Measurements from ENCODE around the gene SETSIP.
"Not testable (repeated sequence)": the region's sequence is repeated elsewhere in the genome, so short reads cannot be mapped to it uniquely, and the experiment has no call there.

Gene SETSIP, protein sequence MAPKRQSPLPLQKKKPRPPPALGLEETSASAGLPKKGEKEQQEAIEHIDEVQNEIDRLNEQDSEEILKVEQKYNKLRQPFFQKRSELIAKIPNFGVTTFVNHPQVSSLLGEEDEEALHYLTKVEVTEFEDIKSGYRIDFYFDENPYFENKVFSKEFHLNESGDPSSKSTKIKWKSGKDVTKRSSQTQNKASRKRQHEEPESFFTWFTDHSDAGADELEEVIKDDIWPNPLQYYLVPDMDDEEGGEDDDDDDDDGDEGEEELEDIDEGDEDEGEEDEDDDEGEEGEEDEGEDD

DNA sequence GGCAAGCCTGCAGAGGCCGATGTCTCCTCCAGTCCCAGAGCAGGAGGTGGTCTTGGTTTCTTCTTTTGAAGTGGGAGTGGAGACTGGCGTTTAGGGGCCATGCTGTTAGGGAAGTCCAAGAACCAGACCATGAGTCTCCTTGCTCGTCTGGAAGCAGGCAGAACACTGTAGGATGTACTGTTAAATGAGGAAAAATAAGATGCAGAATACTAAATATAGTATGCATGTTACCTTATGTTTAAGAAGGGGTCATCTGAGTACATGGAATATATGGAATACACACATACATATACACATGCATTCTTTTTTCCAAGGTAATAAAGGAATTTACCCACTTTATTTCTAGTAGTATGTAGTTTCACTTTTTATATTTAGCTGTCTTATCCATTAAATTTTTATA, at the start of gene SETSIP:
TSS of gene SETSIP (minus strand) at position 101 of the 400 bp plus-strand sequence. CDS start at position 101, 0 bp downstream.
- no peak for DNase-seq (ENCODE audit: low read depth)

DNA sequence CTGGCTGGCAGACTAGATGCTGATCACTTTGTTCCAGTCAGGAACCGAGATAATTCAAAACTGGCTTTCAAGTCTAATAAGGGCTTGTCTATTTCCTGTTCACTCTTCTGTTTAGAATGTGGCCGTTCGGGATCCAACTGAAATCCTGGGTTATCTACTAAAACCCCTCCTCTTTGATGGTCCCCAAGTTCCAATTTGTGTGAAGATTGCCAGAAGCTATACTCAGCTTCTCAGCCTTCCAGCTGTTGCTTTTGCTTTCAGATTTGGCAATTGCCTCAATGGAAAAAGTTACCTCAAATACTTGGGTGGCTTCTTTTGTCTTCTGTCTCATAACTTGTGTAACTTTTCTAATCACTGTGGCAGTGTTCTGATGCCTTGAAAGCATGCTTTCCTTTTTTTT, 48.7 kb upstream of the SETSIP start:
- DNase-seq (ENCODE audit: low read depth), result no peak

- no peak for DNase-seq (ENCODE audit: low read depth)
Measured at GRCh38 chr1:92118826-92119225, 43.6 kb upstream of the SETSIP start.

DNA sequence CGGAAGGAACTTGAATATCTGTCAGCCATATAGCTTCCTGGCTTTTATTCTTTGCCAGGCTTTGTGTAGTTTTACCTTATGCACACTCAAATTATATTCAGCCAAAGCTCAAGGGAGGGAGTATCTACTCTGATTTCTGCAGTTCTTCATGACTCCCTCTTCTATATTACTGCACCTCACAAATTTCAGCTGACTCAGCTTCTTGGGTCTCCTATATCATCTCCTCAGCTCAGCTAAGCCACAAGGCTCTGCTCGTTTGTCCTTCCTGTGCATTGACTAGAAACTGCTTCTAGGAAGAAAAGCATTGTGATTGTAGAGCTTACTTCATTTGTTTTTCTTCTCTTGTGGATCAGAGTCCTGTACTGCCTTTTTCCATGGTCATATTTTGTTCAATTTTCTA, 42.3 kb upstream of the SETSIP start:
- DNase-seq (ENCODE audit: low read depth), result no peak

GRCh38 chr1:92108631-92109030, 33.4 kb upstream of the SETSIP start:
- no peak for DNase-seq (ENCODE audit: low read depth)

DNA sequence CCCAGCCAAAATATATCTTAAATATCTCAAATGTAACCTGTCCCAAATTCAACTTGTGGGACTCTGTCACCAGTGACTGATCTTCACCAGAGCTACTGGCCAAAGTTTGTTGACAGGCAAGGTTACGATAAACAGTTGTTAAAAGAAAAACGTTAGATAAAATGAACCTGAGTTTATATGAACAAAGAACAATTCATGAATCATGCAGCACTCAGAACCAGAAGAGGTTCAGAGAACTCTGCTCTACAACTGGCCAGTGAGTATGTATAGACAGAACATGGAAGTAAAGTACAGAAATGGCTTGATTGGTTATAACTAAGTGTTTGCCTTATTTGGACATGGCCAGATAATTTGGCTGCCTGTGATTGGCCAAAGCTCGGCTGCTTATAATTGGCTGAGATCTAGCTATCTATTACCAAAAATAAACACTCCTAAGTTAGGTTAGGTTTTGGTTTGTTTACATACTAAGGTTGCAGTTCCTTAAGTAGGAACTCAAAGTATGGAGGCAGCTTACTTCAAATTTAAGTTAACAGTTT, 30.4 kb upstream of the SETSIP start:
- DNase-seq (ENCODE audit: low read depth), result no peak

- no peak for DNase-seq (ENCODE audit: low read depth)
Measured at GRCh38 chr1:92096317-92096716, 21.1 kb upstream of the SETSIP start.

GRCh38 chr1:92095874-92096273, 20.7 kb upstream of the SETSIP start:
- no peak for DNase-seq (ENCODE audit: low read depth)

- DNase-seq (ENCODE audit: low read depth), result no peak
Measured at GRCh38 chr1:92094595-92094994, 19.4 kb upstream of the SETSIP start.

DNA sequence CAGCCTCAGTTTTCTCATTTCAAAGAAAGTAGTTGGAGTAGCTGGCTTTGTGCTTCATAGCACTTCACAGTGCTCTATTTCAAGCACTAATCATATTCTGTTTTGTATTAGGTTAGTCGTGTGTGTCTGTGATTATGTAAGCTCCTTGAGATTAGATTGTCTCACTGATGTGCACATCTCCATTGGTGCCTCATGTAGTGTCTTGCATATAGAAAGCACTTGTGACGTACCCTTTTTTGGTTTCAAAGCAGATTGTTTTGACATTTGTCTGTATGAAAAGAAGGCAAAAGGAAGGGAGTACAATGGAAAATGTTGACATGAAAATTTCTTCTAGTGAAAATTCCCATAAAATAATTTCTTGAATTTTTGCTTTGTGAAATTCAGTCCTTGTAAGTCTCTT, 18.9 kb upstream of the SETSIP start:
- DNase-seq (ENCODE audit: low read depth), result no peak

- DNase-seq (ENCODE audit: low read depth), result no peak
Measured at GRCh38 chr1:92091625-92092024, 16.4 kb upstream of the SETSIP start.

DNA sequence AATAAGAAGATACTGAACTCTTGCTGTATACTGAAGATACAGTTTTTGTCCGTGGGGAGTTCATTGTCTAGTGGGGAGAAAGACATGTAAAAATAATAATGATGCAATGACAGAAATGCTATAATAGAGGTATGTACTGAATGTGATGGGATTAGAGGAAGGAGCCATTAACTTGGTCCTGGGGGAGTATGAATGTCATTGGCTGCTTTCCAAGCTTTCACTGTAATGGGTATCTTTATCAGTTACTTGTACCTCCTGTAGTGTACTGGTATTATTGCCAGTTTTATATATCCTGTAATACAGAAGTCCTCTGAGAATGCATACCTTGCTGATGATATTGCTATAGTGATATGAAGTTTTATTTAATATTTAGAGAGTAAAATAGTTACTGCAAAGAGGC, 12.3 kb upstream of the SETSIP start:
- no peak for DNase-seq (ENCODE audit: low read depth)

GRCh38 chr1:92085727-92086126, 10.5 kb upstream of the SETSIP start:
- DNase-seq (ENCODE audit: low read depth), result no peak

- DNase-seq (ENCODE audit: low read depth), result no peak
Measured at GRCh38 chr1:92084651-92085050, 9.4 kb upstream of the SETSIP start.

DNA sequence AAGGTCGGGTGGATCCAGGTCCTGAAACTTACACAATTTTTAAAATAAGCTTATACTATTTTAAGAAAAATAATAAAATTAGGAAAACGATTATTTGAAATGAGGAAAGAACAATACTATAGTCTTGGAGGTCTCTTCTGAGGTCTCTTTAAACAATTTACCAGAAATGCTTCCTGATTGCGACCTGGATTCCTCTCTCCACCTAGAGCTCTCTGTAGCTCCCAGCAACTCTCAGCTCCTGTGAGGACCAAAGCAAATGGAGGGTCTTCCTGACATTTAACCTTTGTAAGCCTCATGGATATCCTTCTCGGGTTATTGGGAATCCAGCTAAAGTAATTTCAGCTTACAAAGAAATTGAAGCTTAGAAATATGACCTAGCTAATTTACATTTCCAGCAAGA, 5.8 kb upstream of the SETSIP start:
- no peak for DNase-seq (ENCODE audit: low read depth)

DNA sequence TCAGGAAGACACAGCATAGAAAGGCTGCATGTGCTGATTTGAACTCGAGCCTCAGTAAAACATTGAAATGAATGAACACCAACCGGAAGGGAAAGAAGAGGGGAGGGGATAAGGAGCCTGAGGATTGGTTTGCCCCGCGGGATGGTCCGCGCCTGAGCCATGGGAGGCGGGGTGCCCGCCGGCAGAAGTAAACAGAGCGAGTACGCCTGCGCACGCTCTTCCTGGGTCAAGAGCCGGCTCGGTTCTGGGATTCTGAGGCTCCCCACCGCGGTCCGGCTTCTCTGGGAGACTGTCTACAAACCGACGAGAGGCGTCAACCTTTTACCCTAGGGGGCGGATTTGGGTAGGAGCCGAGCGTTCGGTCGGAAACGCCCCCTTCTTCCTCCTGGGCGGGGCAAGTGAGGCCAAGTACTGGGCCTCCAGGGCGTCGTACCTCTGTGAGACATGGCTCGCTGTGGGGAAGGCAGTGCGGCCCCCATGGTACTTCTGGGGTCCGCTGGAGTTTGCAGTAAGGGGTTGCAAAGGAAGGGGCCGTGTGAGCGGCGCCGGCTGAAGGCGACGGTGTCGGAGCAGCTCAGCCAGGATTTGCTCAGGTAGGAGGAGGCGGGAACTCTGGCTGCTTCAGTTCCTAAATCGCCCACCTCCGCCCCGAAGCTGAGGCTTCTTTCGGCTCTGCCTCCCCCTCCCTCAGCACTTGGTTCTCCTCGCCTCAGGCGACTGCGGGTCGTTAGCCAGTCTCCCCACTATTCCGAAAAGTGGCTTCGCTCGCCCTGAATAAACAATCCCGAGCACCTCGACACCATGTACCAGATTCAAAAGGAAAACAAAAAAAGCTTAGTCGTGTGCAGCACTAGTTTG, 5.1 kb upstream of the SETSIP start, which contains the start of gene BTBD8:
TSS of gene BTBD8 (plus strand) at position 218 of the 858 bp plus-strand sequence. CDS start at position 445, 227 bp downstream.
- peak; percentile 62 for DNase-seq (ENCODE audit: low read depth)

DNA sequence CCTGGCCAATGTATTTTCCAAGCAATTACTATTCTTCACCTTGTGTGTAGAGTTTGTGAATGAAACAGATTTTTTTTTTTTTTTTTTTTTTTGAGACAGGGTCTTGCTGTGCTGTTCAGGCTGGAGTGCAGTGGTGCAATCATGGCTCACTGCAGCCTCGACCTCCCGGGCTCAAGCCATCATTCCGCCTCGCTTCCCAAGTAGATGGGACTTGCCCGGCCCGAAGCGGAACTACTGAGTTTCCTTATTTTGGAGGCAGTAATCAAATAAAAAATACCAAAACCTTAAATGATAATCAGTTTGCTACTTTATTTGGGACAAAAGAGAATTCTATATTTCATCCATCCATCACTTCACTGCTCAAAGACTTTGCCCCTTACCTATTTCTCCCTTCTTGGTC, 4.2 kb upstream of the SETSIP start:
- DNase-seq (ENCODE audit: low read depth), result no peak

DNA sequence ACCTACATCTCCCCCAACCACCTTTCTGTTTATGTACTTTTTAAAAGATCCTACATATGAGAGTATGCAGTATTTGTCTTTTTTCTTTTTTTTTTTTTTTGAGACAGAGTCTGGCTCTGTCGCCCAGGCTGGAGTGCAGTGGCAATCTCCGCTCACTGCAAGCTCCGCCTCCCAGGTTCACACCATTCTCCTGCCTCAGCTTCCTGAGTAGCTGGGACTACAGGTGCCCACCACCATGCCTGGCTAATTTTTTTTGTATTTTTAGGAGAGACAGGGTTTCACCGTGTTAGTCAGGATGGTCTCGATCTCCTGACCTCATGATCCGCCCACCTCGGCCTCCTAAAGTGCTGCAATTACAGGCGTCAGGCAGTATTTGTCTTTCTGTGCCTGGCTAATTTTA, 2.9 kb upstream of the SETSIP start:
- not testable (repeated sequence) for DNase-seq (ENCODE audit: low read depth)

- DNase-seq (ENCODE audit: low read depth), result no peak
Measured at GRCh38 chr1:92076363-92076762, 1.2 kb upstream of the SETSIP start.

DNA sequence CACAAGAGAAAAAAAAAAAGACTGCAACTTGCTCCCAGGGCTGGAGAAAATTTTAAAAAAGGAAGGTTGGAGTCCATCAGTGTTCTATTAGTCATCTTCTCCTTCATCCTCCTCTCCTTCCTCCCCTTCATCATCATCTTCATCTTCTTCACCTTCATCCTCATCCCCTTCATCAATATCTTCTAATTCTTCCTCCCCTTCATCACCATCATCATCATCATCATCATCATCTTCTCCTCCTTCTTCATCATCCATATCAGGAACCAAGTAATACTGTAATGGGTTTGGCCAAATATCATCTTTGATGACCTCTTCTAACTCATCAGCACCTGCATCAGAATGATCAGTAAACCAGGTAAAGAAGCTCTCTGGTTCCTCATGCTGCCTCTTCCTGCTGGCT, 765 bp downstream of the SETSIP start:
- DNase-seq (ENCODE audit: low read depth), result not testable (repeated sequence)

DNA sequence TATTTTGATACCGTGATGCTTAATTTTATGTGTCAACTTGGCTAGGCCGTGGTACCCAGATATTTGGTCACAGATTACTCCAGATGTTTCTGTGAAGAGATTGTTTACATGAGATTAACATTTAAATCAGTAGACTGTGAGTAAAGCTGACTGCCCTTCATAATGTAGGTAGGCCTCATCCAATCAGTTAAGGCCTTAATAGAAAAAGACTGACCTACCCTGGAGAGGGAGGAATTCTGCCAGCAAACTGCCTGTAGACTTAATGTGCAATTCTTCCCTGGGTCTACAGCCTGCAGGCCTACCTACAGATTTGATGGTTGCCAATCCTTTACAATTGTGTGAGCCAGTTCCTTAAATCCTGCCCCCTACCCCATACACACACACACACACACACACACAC, 4.3 kb downstream of the SETSIP start:
- no peak for DNase-seq (ENCODE audit: low read depth)

- no peak for DNase-seq (ENCODE audit: low read depth)
Measured at GRCh38 chr1:92066321-92066720, 8.9 kb downstream of the SETSIP start.

DNA sequence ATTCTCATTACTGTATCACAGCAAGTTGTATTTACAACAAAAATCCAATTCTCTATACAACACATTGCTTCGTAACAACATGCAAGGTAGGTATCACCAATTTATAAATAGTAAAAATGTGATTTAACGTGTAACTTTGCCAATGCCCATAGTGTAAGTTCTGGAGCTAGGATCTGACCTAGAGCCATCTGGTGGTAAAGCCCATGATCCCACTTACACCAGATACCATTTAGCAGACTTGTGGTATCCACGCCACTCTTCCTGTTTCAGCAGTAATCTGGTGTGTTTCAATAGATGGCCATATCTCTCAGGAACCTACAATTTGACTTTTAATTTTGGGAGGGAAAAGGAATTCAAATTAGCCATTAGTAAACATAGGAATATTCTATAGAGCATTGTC, 10.2 kb downstream of the SETSIP start:
- DNase-seq (ENCODE audit: low read depth), result no peak
